H1 (cell line): ENCODE results near the gene NKX2-1. TPM values are rescaled to one million over a fixed set of nuclear protein-coding genes. Genes with fewer than 3 reads are reported as not detected.

Experiments used
- CTCF ChIA-PET: fragments of 300-600 bp; sonication (Branson Sonifier 250); formaldehyde crosslinking; loops from one replicate; lab custom pipeline; 2021; ENCODE audit not compliant: partially characterized antibody; lab: Charles Lee
- POLR2A ChIA-PET: fragments of 300-600 bp; sonication (Branson Sonifier 250); formaldehyde crosslinking; loops from one replicate; lab custom pipeline; 2021; ENCODE audit warnings: inconsistent platforms; ENCODE audit not compliant: partially characterized antibody; lab: Charles Lee
- DNase-seq, 2 experiments: peaks; one replicate each; pipeline versions ENCODE4 v3.0.0 to v3.0.0-alpha.2; 2010 to 2022; ENCODE audit warnings: low spot score in 2 of 2, low read depth in 1 of 2, mixed read lengths in 1 of 2
- FAIRE-seq: peaks from 2 replicates; lab custom pipeline; 2011; peaks lifted over from hg19 to GRCh38; lab: Jason Lieb, UNC
- H2AFZ ChIP-seq: 2 replicates; pipeline ENCODE4 v1.8.1; 2012; ENCODE audit warnings: low read length, inconsistent platforms
- H2AK5ac ChIP-seq: 2 replicates; pipeline ENCODE4 v1.6.1; 2013; ENCODE audit warnings: low read depth, low read length
- H2BK120ac ChIP-seq: replicated peaks from 2 replicates; pipeline ENCODE3; 2013; ENCODE audit warnings: low read depth, low read length, inconsistent platforms
- H2BK12ac ChIP-seq: 2 replicates; pipeline ENCODE4 v1.6.1; 2013; ENCODE audit warnings: low read depth, low read length
- H2BK15ac ChIP-seq: 2 replicates; pipeline ENCODE4 v1.6.1; 2013; ENCODE audit warnings: low read length
- H2BK20ac ChIP-seq: 2 replicates; pipeline ENCODE4 v1.6.1; 2013; ENCODE audit warnings: low read length
- H2BK5ac ChIP-seq: 2 replicates; pipeline ENCODE4 v1.6.1; 2013; ENCODE audit warnings: low read depth, low read length
- H3K14ac ChIP-seq: 2 replicates; pipeline ENCODE4 v1.6.1; 2013; ENCODE audit warnings: inconsistent platforms; ENCODE audit not compliant: insufficient read length
- H3K18ac ChIP-seq: 2 replicates; pipeline ENCODE4 v1.6.1; 2013; ENCODE audit warnings: low read length; ENCODE audit errors: extremely low read depth
- H3K23ac ChIP-seq: 2 replicates; pipeline ENCODE4 v1.6.1; 2013; ENCODE audit warnings: inconsistent platforms; ENCODE audit not compliant: insufficient read length
- H3K23me2 ChIP-seq: 2 replicates; pipeline ENCODE4 v1.6.1; 2013; ENCODE audit warnings: low read depth, low read length
- H3K27ac ChIP-seq: 2 replicates; pipeline ENCODE4 v1.6.1; 2011; ENCODE audit warnings: low read depth, low read length, inconsistent platforms
- H3K27me3 ChIP-seq, 4 experiments: replicated peaks in 1 of 4; 1 replicate in 1 of 4; 2 replicates in 3 of 4; pipeline versions ENCODE4 v1.6.1 to v1.8.1; 2011 to 2013; ENCODE audit warnings: low read length in 3 of 4, mild to moderate bottlenecking in 3 of 4, inconsistent platforms in 2 of 4, mixed read lengths in 2 of 4, moderate library complexity in 1 of 4; ENCODE audit not compliant: control insufficient read depth in 3 of 4, insufficient read depth in 3 of 4; ENCODE audit errors: extremely low read depth in 1 of 4
- H3K36me3 ChIP-seq, 4 experiments: 2 replicates each; pipeline versions ENCODE4 v1.6.1 to v1.8.1; 2011 to 2013; ENCODE audit warnings: mild to moderate bottlenecking in 4 of 4, low read length in 3 of 4, moderate library complexity in 2 of 4, control low read depth in 1 of 4, inconsistent platforms in 1 of 4; ENCODE audit not compliant: insufficient read depth in 4 of 4, control insufficient read depth in 2 of 4
- H3K4ac ChIP-seq: replicated peaks from 2 replicates; pipeline ENCODE3; 2013; ENCODE audit warnings: low read length, low read depth, mixed read lengths, inconsistent platforms; ENCODE audit not compliant: insufficient read length
- H3K4me1 ChIP-seq, 4 experiments: replicated peaks in 1 of 4; 1 replicate in 1 of 4; 2 replicates in 3 of 4; pipeline versions ENCODE4 v1.6.1 to v1.8.1; 2011 to 2013; ENCODE audit warnings: low read length in 3 of 4, inconsistent platforms in 2 of 4, mixed read lengths in 1 of 4; ENCODE audit not compliant: insufficient read depth in 4 of 4, control insufficient read depth in 3 of 4
- H3K4me2 ChIP-seq, 2 experiments: 2 replicates each; pipeline versions ENCODE4 v1.6.1 to v1.8.1; 2011 to 2013; ENCODE audit warnings: low read depth in 2 of 2, low read length in 2 of 2, control low read depth in 1 of 2, inconsistent platforms in 1 of 2, mild to moderate bottlenecking in 1 of 2; ENCODE audit not compliant: insufficient read depth in 1 of 2
- H3K4me3 ChIP-seq, 4 experiments: fragments of 200-600, 300-600 bp in 1 of 4; sonication (generic), shearing (Covaris generic), sonication (Bioruptor Twin) in 1 of 4; 2 replicates each; pipeline versions ENCODE4 v1.5.1 to v1.8.1; 2011 to 2016; ENCODE audit warnings: low read length in 4 of 4, low read depth in 3 of 4, control low read depth in 2 of 4, inconsistent platforms in 2 of 4, mild to moderate bottlenecking in 2 of 4, mixed read lengths in 1 of 4, moderate library complexity in 1 of 4; ENCODE audit not compliant: insufficient read depth in 2 of 4; ENCODE audit errors: extremely low read depth in 1 of 4
- H3K56ac ChIP-seq: replicated peaks from 2 replicates; pipeline ENCODE3; 2013; ENCODE audit warnings: low read depth, mild to moderate bottlenecking, mixed read lengths, low read length, inconsistent platforms; ENCODE audit not compliant: insufficient read length
- H3K79me1 ChIP-seq: 2 replicates; pipeline ENCODE4 v1.6.1; 2013; ENCODE audit warnings: low read depth, low read length, control low read depth
- H3K79me2 ChIP-seq, 2 experiments: 2 replicates each; pipeline versions ENCODE4 v1.6.1 to v1.8.1; 2012 to 2013; ENCODE audit warnings: low read length in 2 of 2, mild to moderate bottlenecking in 2 of 2, inconsistent platforms in 1 of 2; ENCODE audit not compliant: insufficient read depth in 2 of 2, control insufficient read depth in 1 of 2
- H3K9ac ChIP-seq, 4 experiments: replicated peaks in 1 of 4; 1 replicate in 1 of 4; 2 replicates in 3 of 4; pipeline versions ENCODE4 v1.6.1 to v1.8.1; 2011 to 2013; ENCODE audit warnings: low read depth in 3 of 4, low read length in 3 of 4, control low read depth in 2 of 4, mild to moderate bottlenecking in 2 of 4, moderate library complexity in 2 of 4, inconsistent platforms in 1 of 4; ENCODE audit errors: extremely low read depth in 1 of 4
- H3K9me3 ChIP-seq, 2 experiments: 2 replicates each; pipeline versions ENCODE4 v1.6.1 to v1.8.1; 2012 to 2013; ENCODE audit warnings: mild to moderate bottlenecking in 2 of 2, moderate library complexity in 2 of 2, control low read depth in 1 of 2, inconsistent platforms in 1 of 2, low read depth in 1 of 2, low read length in 1 of 2, mixed read lengths in 1 of 2; ENCODE audit not compliant: insufficient read depth in 2 of 2
- H4K20me1 ChIP-seq, 2 experiments: replicated peaks in 1 of 2; 2 replicates each; pipeline versions ENCODE3 to v1.8.1; 2011 to 2013; ENCODE audit warnings: inconsistent platforms in 2 of 2, low read length in 2 of 2, mild to moderate bottlenecking in 1 of 2; ENCODE audit not compliant: insufficient read depth in 2 of 2, control insufficient read depth in 1 of 2
- H4K5ac ChIP-seq: 2 replicates; pipeline ENCODE4 v1.6.1; 2013; ENCODE audit warnings: low read length, low read depth, mixed read lengths, inconsistent platforms; ENCODE audit not compliant: insufficient read length
- H4K8ac ChIP-seq: 2 replicates; pipeline ENCODE4 v1.8.0; 2013; ENCODE audit warnings: mild to moderate bottlenecking, moderate library complexity, low read length, inconsistent platforms; ENCODE audit not compliant: insufficient read depth; ENCODE audit errors: extremely low read depth
- H4K91ac ChIP-seq: replicated peaks from 2 replicates; pipeline ENCODE3; 2013; ENCODE audit warnings: low read length, mixed read lengths, inconsistent platforms; ENCODE audit not compliant: insufficient read length
- EZH2 ChIP-seq: fragments of 200-600 bp; sonication (generic); IDR thresholded peaks from 2 replicates; pipeline ENCODE4 v1.7.1; 2012; ENCODE audit warnings: low read depth, mild to moderate bottlenecking, moderate library complexity, low read length, inconsistent platforms; ENCODE audit not compliant: severe bottlenecking
- HDAC6 ChIP-seq: IDR thresholded peaks from one replicate; pipeline ENCODE4 v1.7.1; 2012; ENCODE audit warnings: low read depth, mild to moderate bottlenecking, inconsistent platforms, low read length, moderate library complexity
- RNF2 ChIP-seq: fragments of 200-900, 300-1000 bp; sonication (generic); IDR thresholded peaks from 2 replicates; pipeline ENCODE4 v1.7.1; 2016; ENCODE audit warnings: borderline replicate concordance, low read depth, mild to moderate bottlenecking, antibody characterized with exemption, low read length; ENCODE audit not compliant: poor library complexity, severe bottlenecking; ENCODE audit errors: missing control alignments
- SUZ12 ChIP-seq: fragments of 200-600 bp; sonication (generic); IDR thresholded peaks from 2 replicates; pipeline ENCODE4 v1.6.1; 2012; ENCODE audit warnings: mild to moderate bottlenecking, inconsistent platforms, low read length, moderate library complexity, mixed read lengths
- WGBS, 2 experiments: shearing (Covaris generic) in 1 of 2; methylation state at CpG; one replicate each; pipeline versions ENCODE4 v1.1.6 to v1.1.7; 2013 to 2015; ENCODE audit warnings: low lambda C conversion rate in 2 of 2, mixed read lengths in 2 of 2, inconsistent platforms in 1 of 2, low coverage in 1 of 2, missing lambda C conversion rate in 1 of 2; ENCODE audit not compliant: insufficient replicate concordance in 2 of 2, insufficient coverage in 1 of 2, insufficient read length in 1 of 2; ENCODE audit errors: extremely low coverage in 1 of 2, missing lambda C conversion rate in 1 of 2; 5-methylcytosine and 5-hydroxymethylcytosine counted together
- polyA plus RNA-seq, 7 experiments: library from polyadenylated mRNA; depleted of rRNA in 3 of 7; stranded (reverse) in 5 of 7; unstranded in 2 of 7; fragments of >200 nt in 5 of 7; fragments of 200-250 nt in 2 of 7; gene quantifications; 1 replicate in 5 of 7; 2 replicates in 1 of 7; 4 replicates in 1 of 7; pipeline versions ENCODE4 v1.2.1 to v1.2.3, GENCODE V29; 2011 to 2013; ENCODE audit warnings: missing spikeins in 2 of 7, mixed read lengths in 2 of 7
- total RNA-seq: library from RNA; stranded (reverse); fragmentation: NEBNext Ultra II Directional; extraction: Animal tissue kit (Norgen Biotek cat#: 25700); gene quantifications from 2 replicates; pipeline ENCODE4 v1.2.1, GENCODE V29; 2021

Gene NKX2-1
- total and polyA plus RNA-seq, 2 of the 8 experiments (the other 6 are each of a cell fraction or from before 2014, with no cell fraction given): not detected

DNA sequence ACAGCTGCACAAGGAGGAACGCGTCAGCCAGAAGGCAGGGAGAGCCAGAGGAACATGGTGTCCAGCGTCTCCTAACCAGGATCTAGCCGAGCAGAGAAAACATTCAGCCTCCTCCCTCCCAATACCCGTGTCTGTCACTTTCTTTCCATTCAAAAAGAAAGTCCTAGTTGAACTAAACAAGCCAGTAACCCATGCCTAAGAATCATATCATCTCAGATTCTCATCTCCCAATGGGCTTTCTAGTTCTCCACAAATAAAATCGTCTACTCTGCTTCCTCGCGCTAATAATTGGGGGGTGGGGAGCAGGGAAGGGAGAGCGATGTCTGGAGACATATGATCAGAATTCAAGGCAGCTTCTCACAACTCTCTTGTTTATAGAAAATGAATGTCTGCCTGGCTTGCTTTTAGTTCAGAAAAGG lies 7.4 kb downstream of the NKX2-1 start:
- Histone ChIP-seq H4K20me1 (peaks cover 42 to 43% of the 10 kb centered on the region in 2 experiments), H3K56ac (no peak overlapping the region), H3K79me2 (no peaks in the 10 kb centered on the region), H3K9me3 (no peaks in the 10 kb centered on the region), H2BK5ac (no peak overlapping the region), H3K14ac (no peak overlapping the region), H3K4me1 (peaks cover 7 to 24% (median 19%) of the 10 kb centered on the region in 4 experiments), H2AK5ac (no peak overlapping the region), H4K5ac (no peak overlapping the region), H3K79me1 (no peaks in the 10 kb centered on the region), H3K9ac (no peak overlapping the region), H3K18ac (no peak overlapping the region), H2BK12ac (no peak overlapping the region), H2BK20ac (no peak overlapping the region), H3K27ac (no peak overlapping the region), H3K4me2 (peak overlapping the region in 1 of 2 experiments; percentile 50; a peak in 1 of 4 replicates), H2BK15ac (no peak overlapping the region), H4K8ac (no peak overlapping the region), H4K91ac (no peak overlapping the region), H3K23me2 (no peaks in the 10 kb centered on the region; the same call in 1 of the 2 replicates), H2AFZ (no peak overlapping the region), H3K27me3 (peaks cover 94 to 99% (median 96%) of the 10 kb centered on the region in 4 experiments), H3K4ac (no peak overlapping the region), H3K23ac (no peak overlapping the region), H2BK120ac (no peak overlapping the region), H3K4me3 (no peak overlapping the region), H3K36me3 (peaks cover 0 to 6% (median 0%) of the 10 kb centered on the region in 4 experiments; a peak in 1 of 8 replicates)
- 11% methylated on average over 9 of the region's 9 CpGs; no CpG with 5 or more reads in 1 of the 2 experiments for WGBS, 2 experiments
- TF ChIP-seq RNF2: peak; percentile 75
- TF ChIP-seq HDAC6: no peak
- TF ChIP-seq EZH2: peak; percentile 69
- peak; percentile 76; the same call in 1 of the 2 replicates for TF ChIP-seq SUZ12
- DNase-seq (no peak), FAIRE-seq (no peak)
- ChIA-PET CTCF (interaction anchor here (0.8 to 9.7 kb wide), 11 partner anchors 10 to 407 kb away, joined by 3 to 202 read pairs (median 4); partner anchors contain the start of gene NKX2-1), POLR2A (interaction anchor here (0.5 to 1.9 kb wide), 3 partner anchors 8 to 243 kb away, joined by 3 to 8 read pairs (median 3); no protein-coding TSS in a partner anchor)
